Measurements from ENCODE around the gene C2CD4C. TPM values are rescaled to one million over a fixed set of nuclear protein-coding genes. Genes with fewer than 3 reads are reported as not detected.

The C2CD4C gene
- total and polyA plus RNA-seq, 10 of the 15 experiments (the other 5 are each of a cell fraction or from before 2014, with no cell fraction given), result not detected

DNA sequence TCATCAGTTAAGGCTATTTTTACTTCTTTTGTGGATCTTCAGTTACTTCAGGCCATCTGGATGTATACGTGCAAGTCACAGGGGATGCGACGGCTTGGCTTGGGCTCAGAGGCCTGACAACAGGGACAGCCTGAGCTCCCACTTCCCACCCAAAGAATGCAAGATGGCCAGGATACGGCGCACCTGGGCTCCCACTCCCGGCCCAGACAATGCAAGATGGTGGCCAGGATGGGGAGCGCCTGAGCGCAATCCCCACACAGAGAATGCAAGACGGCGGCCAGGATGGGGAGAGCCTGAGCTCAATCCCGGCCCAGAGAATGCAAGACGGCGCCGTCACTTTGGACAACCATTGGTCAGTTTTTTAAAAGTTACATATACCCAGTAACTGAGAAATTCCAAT lies 39.1 kb downstream of the C2CD4C start (continued):
- TF ChIP-seq, protein P1, sequence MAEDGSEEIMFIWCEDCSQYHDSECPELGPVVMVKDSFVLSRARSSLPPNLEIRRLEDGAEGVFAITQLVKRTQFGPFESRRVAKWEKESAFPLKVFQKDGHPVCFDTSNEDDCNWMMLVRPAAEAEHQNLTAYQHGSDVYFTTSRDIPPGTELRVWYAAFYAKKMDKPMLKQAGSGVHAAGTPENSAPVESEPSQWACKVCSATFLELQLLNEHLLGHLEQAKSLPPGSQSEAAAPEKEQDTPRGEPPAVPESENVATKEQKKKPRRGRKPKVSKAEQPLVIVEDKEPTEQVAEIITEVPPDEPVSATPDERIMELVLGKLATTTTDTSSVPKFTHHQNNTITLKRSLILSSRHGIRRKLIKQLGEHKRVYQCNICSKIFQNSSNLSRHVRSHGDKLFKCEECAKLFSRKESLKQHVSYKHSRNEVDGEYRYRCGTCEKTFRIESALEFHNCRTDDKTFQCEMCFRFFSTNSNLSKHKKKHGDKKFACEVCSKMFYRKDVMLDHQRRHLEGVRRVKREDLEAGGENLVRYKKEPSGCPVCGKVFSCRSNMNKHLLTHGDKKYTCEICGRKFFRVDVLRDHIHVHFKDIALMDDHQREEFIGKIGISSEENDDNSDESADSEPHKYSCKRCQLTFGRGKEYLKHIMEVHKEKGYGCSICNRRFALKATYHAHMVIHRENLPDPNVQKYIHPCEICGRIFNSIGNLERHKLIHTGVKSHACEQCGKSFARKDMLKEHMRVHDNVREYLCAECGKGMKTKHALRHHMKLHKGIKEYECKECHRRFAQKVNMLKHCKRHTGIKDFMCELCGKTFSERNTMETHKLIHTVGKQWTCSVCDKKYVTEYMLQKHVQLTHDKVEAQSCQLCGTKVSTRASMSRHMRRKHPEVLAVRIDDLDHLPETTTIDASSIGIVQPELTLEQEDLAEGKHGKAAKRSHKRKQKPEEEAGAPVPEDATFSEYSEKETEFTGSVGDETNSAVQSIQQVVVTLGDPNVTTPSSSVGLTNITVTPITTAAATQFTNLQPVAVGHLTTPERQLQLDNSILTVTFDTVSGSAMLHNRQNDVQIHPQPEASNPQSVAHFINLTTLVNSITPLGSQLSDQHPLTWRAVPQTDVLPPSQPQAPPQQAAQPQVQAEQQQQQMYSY (CRISPR knock-in tag; IDR thresholded peaks at IDR 0.05), result no peak
- TF ChIP-seq BHLHE40 (IDR thresholded peaks at IDR 0.05; ENCODE audit: borderline replicate concordance in 1 of 2, low read depth in 2 of 2, low read length in 1 of 2) (no peak), ASH2L (IDR thresholded peaks at IDR 0.05; ENCODE audit: borderline replicate concordance, low read depth) (no peak), RCOR1 (conservative IDR thresholded peaks at IDR 0.05; ENCODE audit: low read depth, low read length) (no peak), CHD4 (IDR thresholded peaks at IDR 0.05) (no peak), ZNF384 (IDR thresholded peaks at IDR 0.05; ENCODE audit: borderline replicate concordance, low read depth, low read length) (no peak), SPI1 (IDR thresholded peaks at IDR 0.05; ENCODE audit: borderline replicate concordance, insufficient read depth, low read depth, low read length) (no peak), ZZZ3 (IDR thresholded peaks at IDR 0.05; ENCODE audit: control insufficient read depth, insufficient read length, low read depth) (no peak), LARP7 (IDR thresholded peaks at IDR 0.05) (no peak)

DNA sequence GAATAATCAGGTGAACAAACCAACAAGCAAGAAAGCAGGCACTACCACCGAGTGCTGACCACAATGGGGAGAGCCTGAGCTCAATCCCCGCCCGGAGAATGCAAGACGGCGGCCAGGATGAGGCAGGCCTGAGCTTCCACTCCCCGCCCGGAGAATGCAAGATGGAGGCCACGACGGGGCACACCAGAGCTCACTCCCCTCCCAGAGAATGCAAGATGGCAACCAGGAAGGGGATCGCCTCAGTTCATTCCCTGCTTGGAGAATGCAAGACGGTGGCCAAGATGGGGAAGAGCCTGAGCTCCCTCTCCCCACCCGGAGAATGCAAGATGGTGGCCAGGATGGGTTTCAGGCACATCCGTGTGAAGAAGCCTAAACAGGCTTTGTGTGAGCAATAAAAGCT lies 39.7 kb downstream of the C2CD4C start:
- in situ Hi-C loops (cut with MboI), result no loop called here
- intact Hi-C loops (cut with micrococcal nuclease; ENCODE audit: unreplicated experiment), result no loop called here
- ChIA-PET CTCF (no interaction called here), POLR2A (no interaction called here), RAD21 (ENCODE audit: unreplicated experiment) (no interaction called here), SMC1A (ENCODE audit: uncharacterized antibody, unreplicated experiment) (no interaction called here)
- no peak overlapping the region for H3K27ac ChIP-seq (ENCODE audit: control insufficient read depth, insufficient read depth)
- no peaks in the 10 kb centered on the region for H4K20me1 ChIP-seq (ENCODE audit: control insufficient read depth, insufficient read depth)
- no peaks in the 10 kb centered on the region for H3K27me3 ChIP-seq (replicated peaks in 1 of 2; ENCODE audit: control insufficient read depth in 2 of 2, insufficient read depth in 2 of 2, low read length in 1 of 2)
- BruUV-seq (replicated peaks), result no TSS peak
- H3K9me3 ChIP-seq (replicated peaks; ENCODE audit: control insufficient read depth, insufficient read depth, low read length), result no peaks in the 10 kb centered on the region
- no peak overlapping the region for H3K4me2 ChIP-seq (ENCODE audit: control insufficient read depth, insufficient read depth)
- no peak overlapping the region for H3K4me3 ChIP-seq
- no peak overlapping the region for H3K9ac ChIP-seq (ENCODE audit: control insufficient read depth, insufficient read depth, low read length)
- TF ChIP-seq ZBED1 (IDR thresholded peaks at IDR 0.05; ENCODE audit: borderline replicate concordance) (no peak), ZNF24 (IDR thresholded peaks at IDR 0.05) (no peak), MEF2B (IDR thresholded peaks at IDR 0.05; ENCODE audit: partially characterized antibody, poor library complexity, severe bottlenecking) (no peak), SREBF1 (IDR thresholded peaks at IDR 0.05; ENCODE audit: low read length) (no peak), SMAD5 (IDR thresholded peaks at IDR 0.05; ENCODE audit: low read depth) (no peak), MYB (IDR thresholded peaks at IDR 0.05; ENCODE audit: borderline replicate concordance, low read depth, low read length) (no peak)
- TF ChIP-seq, protein P2, sequence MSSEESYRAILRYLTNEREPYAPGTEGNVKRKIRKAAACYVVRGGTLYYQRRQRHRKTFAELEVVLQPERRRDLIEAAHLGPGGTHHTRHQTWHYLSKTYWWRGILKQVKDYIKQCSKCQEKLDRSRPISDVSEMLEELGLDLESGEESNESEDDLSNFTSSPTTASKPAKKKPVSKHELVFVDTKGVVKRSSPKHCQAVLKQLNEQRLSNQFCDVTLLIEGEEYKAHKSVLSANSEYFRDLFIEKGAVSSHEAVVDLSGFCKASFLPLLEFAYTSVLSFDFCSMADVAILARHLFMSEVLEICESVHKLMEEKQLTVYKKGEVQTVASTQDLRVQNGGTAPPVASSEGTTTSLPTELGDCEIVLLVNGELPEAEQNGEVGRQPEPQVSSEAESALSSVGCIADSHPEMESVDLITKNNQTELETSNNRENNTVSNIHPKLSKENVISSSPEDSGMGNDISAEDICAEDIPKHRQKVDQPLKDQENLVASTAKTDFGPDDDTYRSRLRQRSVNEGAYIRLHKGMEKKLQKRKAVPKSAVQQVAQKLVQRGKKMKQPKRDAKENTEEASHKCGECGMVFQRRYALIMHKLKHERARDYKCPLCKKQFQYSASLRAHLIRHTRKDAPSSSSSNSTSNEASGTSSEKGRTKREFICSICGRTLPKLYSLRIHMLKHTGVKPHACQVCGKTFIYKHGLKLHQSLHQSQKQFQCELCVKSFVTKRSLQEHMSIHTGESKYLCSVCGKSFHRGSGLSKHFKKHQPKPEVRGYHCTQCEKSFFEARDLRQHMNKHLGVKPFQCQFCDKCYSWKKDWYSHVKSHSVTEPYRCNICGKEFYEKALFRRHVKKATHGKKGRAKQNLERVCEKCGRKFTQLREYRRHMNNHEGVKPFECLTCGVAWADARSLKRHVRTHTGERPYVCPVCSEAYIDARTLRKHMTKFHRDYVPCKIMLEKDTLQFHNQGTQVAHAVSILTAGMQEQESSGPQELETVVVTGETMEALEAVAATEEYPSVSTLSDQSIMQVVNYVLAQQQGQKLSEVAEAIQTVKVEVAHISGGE (CRISPR knock-in tag; IDR thresholded peaks at IDR 0.05), result no peak
- no peaks in the 10 kb centered on the region for H3K36me3 ChIP-seq (ENCODE audit: control insufficient read depth in 2 of 2, insufficient read depth in 2 of 2, low read length in 1 of 2)
- no peak overlapping the region for H2AFZ ChIP-seq (ENCODE audit: control insufficient read depth, low read depth, low read length)
- H3K4me1 ChIP-seq (ENCODE audit: control insufficient read depth, insufficient read depth, low read length), result no peaks in the 10 kb centered on the region
- DNase-seq (ENCODE audit: low read depth, low spot score) (no peak), FAIRE-seq (no peak), ATAC-seq (no peak)
- 55% methylated on average over 13 of the region's 13 CpGs for WGBS (ENCODE audit: insufficient coverage, insufficient replicate concordance, low lambda C conversion rate, missing lambda C conversion rate)
- no peaks in the 10 kb centered on the region for H3K79me2 ChIP-seq (ENCODE audit: control insufficient read depth, insufficient read depth, low read length)
